ENCODE measurements around the gene NID2. TPM values are rescaled to one million over a fixed set of nuclear protein-coding genes. Genes with fewer than 3 reads are reported as not detected.

Gene NID2
- total RNA-seq, 5 donors from 2014 or later (not counting 1 experiment from before 2014, with no cell fraction given), result 0.38 to 1.1 (median 0.89) TPM

GRCh38 chr14:52006361-52006760 is 62.5 kb downstream of the NID2 start:
- Mint-ChIP-seq H3K36me3 (peaks cover 72% of the 10 kb centered on the region), H3K27me3 (no peaks in the 10 kb centered on the region), H3K4me3 (no peak overlapping the region), H3K9me3 (no peaks in the 10 kb centered on the region), H3K4me1 (peaks cover 0 to 5% (median 0%) of the 10 kb centered on the region in 3 donors), H3K27ac (no peak overlapping the region)
- WGBS (ENCODE audit: insufficient coverage), result 100% methylated on average over 3 of the region's 3 CpGs
- Histone ChIP-seq H3K36me3 (ENCODE audit: control insufficient read depth in 2 of 2, extremely low read depth in 1 of 2, insufficient read depth in 1 of 2, low read length in 1 of 2) (peaks cover 32 to 99% of the 10 kb centered on the region in 2 donors), H3K4me3 (ENCODE audit: control insufficient read depth in 1 of 2, extremely low read depth in 1 of 2, low read length in 1 of 2) (no peak overlapping the region), H3K27me3 (replicated peaks in 1 of 2; ENCODE audit: control insufficient read depth in 2 of 2, extremely low read depth in 1 of 2, insufficient read depth in 2 of 2, low read length in 1 of 2) (no peaks in the 10 kb centered on the region), H3K27ac (ENCODE audit: low read length) (no peak overlapping the region), H3K9me3 (no peaks in the 10 kb centered on the region), H3K4me1 (ENCODE audit: control insufficient read depth in 1 of 2, extremely low read depth in 1 of 2, insufficient read depth in 2 of 2, low read length in 2 of 2) (no peaks in the 10 kb centered on the region)
- ATAC-seq (replicated peaks in 1 of 4), result no peak
- ChIA-PET POLR2A (interaction anchor here in 1 of 2 donors (0.6 kb wide), 1 partner anchor 10 kb away, joined by 5 read pairs; no protein-coding TSS in a partner anchor), CTCF (interaction anchor here (0.5 to 1.6 kb wide), 4 partner anchors 9 to 1052 kb away, joined by 3 to 6 read pairs (median 3); no protein-coding TSS in a partner anchor)
- DNase-seq, result no peak

- H3K4me3 Mint-ChIP-seq, result no peak overlapping the region
- no peaks in the 10 kb centered on the region for H3K9me3 Mint-ChIP-seq
- no CpG with 5 or more reads among the region's 2 CpGs for WGBS (ENCODE audit: insufficient coverage)
- Histone ChIP-seq H3K36me3 (ENCODE audit: control insufficient read depth in 2 of 2, extremely low read depth in 1 of 2, insufficient read depth in 1 of 2, low read length in 1 of 2) (peaks cover 26 to 99% of the 10 kb centered on the region in 2 donors), H3K4me3 (ENCODE audit: control insufficient read depth in 1 of 2, extremely low read depth in 1 of 2, low read length in 1 of 2) (no peak overlapping the region), H3K4me1 (ENCODE audit: control insufficient read depth in 1 of 2, extremely low read depth in 1 of 2, insufficient read depth in 2 of 2, low read length in 2 of 2) (no peaks in the 10 kb centered on the region), H3K9me3 (no peaks in the 10 kb centered on the region), H3K27me3 (replicated peaks in 1 of 2; ENCODE audit: control insufficient read depth in 2 of 2, extremely low read depth in 1 of 2, insufficient read depth in 2 of 2, low read length in 1 of 2) (no peaks in the 10 kb centered on the region), H3K27ac (ENCODE audit: low read length) (no peak overlapping the region)
- DNase-seq (no peak), ATAC-seq (replicated peaks in 1 of 4) (no peak)
- ChIA-PET CTCF (interaction anchor here (0.6 to 1.6 kb wide), 3 partner anchors 10 to 275 kb away, joined by 3 to 6 read pairs (median 6); no protein-coding TSS in a partner anchor), POLR2A (no interaction called here)
- H3K36me3 Mint-ChIP-seq, result peaks cover 70% of the 10 kb centered on the region
- peak overlapping the region in 1 of 2 donors; percentile 23 for H3K27ac Mint-ChIP-seq
- no peaks in the 10 kb centered on the region for H3K27me3 Mint-ChIP-seq
- H3K4me1 Mint-ChIP-seq, result peaks cover 0 to 5% (median 0%) of the 10 kb centered on the region in 3 donors
These were observed 63.2 kb downstream of the NID2 start for GRCh38 chr14:52005625-52006024.

GRCh38 chr14:52003324-52003723 is 65.5 kb downstream of the NID2 start:
- H3K36me3 ChIP-seq (ENCODE audit: control insufficient read depth in 2 of 2, extremely low read depth in 1 of 2, insufficient read depth in 1 of 2, low read length in 1 of 2), result peaks cover 9 to 93% of the 10 kb centered on the region in 2 donors
- no peak overlapping the region for H3K27ac ChIP-seq (ENCODE audit: low read length)
- 100% methylated on average over 2 of the region's 3 CpGs for WGBS (ENCODE audit: insufficient coverage)
- no peak overlapping the region for H3K4me3 Mint-ChIP-seq
- no peaks in the 10 kb centered on the region for H3K27me3 ChIP-seq (replicated peaks in 1 of 2; ENCODE audit: control insufficient read depth in 2 of 2, extremely low read depth in 1 of 2, insufficient read depth in 2 of 2, low read length in 1 of 2)
- H3K27me3 Mint-ChIP-seq, result no peaks in the 10 kb centered on the region
- H3K4me1 ChIP-seq (ENCODE audit: control insufficient read depth in 1 of 2, extremely low read depth in 1 of 2, insufficient read depth in 2 of 2, low read length in 2 of 2), result no peaks in the 10 kb centered on the region
- no peaks in the 10 kb centered on the region for H3K9me3 ChIP-seq
- DNase-seq (no peak), ATAC-seq (replicated peaks in 1 of 4) (no peak)
- POLR2A ChIA-PET, result no interaction called here
- peaks cover 70% of the 10 kb centered on the region for H3K36me3 Mint-ChIP-seq
- peaks cover 0 to 5% (median 0%) of the 10 kb centered on the region in 3 donors for H3K4me1 Mint-ChIP-seq
- CTCF ChIA-PET, result interaction anchor here in 1 of 2 donors (0.9 kb wide), 1 partner anchor 270 kb away, joined by 3 read pairs; no protein-coding TSS in a partner anchor
- H3K27ac Mint-ChIP-seq, result no peak overlapping the region
- H3K4me3 ChIP-seq (ENCODE audit: control insufficient read depth in 1 of 2, extremely low read depth in 1 of 2, low read length in 1 of 2), result no peak overlapping the region
- H3K9me3 Mint-ChIP-seq, result no peaks in the 10 kb centered on the region

GRCh38 chr14:52002542-52002941 is 66.3 kb downstream of the NID2 start:
- POLR2A ChIA-PET, result no interaction called here
- no peak overlapping the region for H3K27ac ChIP-seq (ENCODE audit: low read length)
- no peak overlapping the region for H3K4me3 ChIP-seq (ENCODE audit: control insufficient read depth in 1 of 2, extremely low read depth in 1 of 2, low read length in 1 of 2)
- peaks cover 0 to 5% (median 0%) of the 10 kb centered on the region in 3 donors for H3K4me1 Mint-ChIP-seq
- no peak overlapping the region for H3K4me3 Mint-ChIP-seq
- H3K36me3 Mint-ChIP-seq, result peaks cover 64% of the 10 kb centered on the region
- ATAC-seq (replicated peaks in 1 of 4), result no peak
- CTCF ChIA-PET, result no interaction called here
- H3K36me3 ChIP-seq (ENCODE audit: control insufficient read depth in 2 of 2, extremely low read depth in 1 of 2, insufficient read depth in 1 of 2, low read length in 1 of 2), result peaks cover 8 to 88% of the 10 kb centered on the region in 2 donors
- H3K9me3 Mint-ChIP-seq, result no peaks in the 10 kb centered on the region
- no peak overlapping the region for H3K27ac Mint-ChIP-seq
- H3K4me1 ChIP-seq (ENCODE audit: control insufficient read depth in 1 of 2, extremely low read depth in 1 of 2, insufficient read depth in 2 of 2, low read length in 2 of 2), result no peaks in the 10 kb centered on the region
- H3K27me3 ChIP-seq (replicated peaks in 1 of 2; ENCODE audit: control insufficient read depth in 2 of 2, extremely low read depth in 1 of 2, insufficient read depth in 2 of 2, low read length in 1 of 2), result no peaks in the 10 kb centered on the region
- no peak for DNase-seq
- H3K9me3 ChIP-seq, result no peaks in the 10 kb centered on the region
- WGBS (ENCODE audit: insufficient coverage), result no CpG with 5 or more reads among the region's 4 CpGs
- H3K27me3 Mint-ChIP-seq, result no peaks in the 10 kb centered on the region

- H3K36me3 ChIP-seq (ENCODE audit: control insufficient read depth in 2 of 2, extremely low read depth in 1 of 2, insufficient read depth in 1 of 2, low read length in 1 of 2), result peaks cover 8 to 76% of the 10 kb centered on the region in 2 donors
- H3K9me3 ChIP-seq, result no peaks in the 10 kb centered on the region
- WGBS (ENCODE audit: insufficient coverage), result no CpG with 5 or more reads among the region's 3 CpGs
- H3K27ac ChIP-seq (ENCODE audit: low read length), result no peak overlapping the region
- ATAC-seq (replicated peaks in 1 of 4), result no peak
- ChIA-PET CTCF (interaction anchor here in 1 of 2 donors (1.0 to 1.2 kb wide), 2 partner anchors 8 to 20 kb away, joined by 3 to 4 read pairs; no protein-coding TSS in a partner anchor), POLR2A (no interaction called here)
- peaks cover 9 to 17% (median 9%) of the 10 kb centered on the region in 3 donors for H3K4me1 Mint-ChIP-seq
- H3K27me3 Mint-ChIP-seq, result no peaks in the 10 kb centered on the region
- H3K36me3 Mint-ChIP-seq, result peaks cover 60% of the 10 kb centered on the region
- no peaks in the 10 kb centered on the region for H3K27me3 ChIP-seq (replicated peaks in 1 of 2; ENCODE audit: control insufficient read depth in 2 of 2, extremely low read depth in 1 of 2, insufficient read depth in 2 of 2, low read length in 1 of 2)
- DNase-seq, result no peak
- no peak overlapping the region for H3K4me3 Mint-ChIP-seq
- no peaks in the 10 kb centered on the region for H3K4me1 ChIP-seq (ENCODE audit: control insufficient read depth in 1 of 2, extremely low read depth in 1 of 2, insufficient read depth in 2 of 2, low read length in 2 of 2)
- no peak overlapping the region for H3K4me3 ChIP-seq (ENCODE audit: control insufficient read depth in 1 of 2, extremely low read depth in 1 of 2, low read length in 1 of 2)
- no peaks in the 10 kb centered on the region for H3K9me3 Mint-ChIP-seq
- H3K27ac Mint-ChIP-seq, result no peak overlapping the region
These were observed 68.2 kb downstream of the NID2 start for GRCh38 chr14:52000696-52001095.

- H3K27me3 ChIP-seq (replicated peaks in 1 of 2; ENCODE audit: control insufficient read depth in 2 of 2, extremely low read depth in 1 of 2, insufficient read depth in 2 of 2, low read length in 1 of 2), result no peaks in the 10 kb centered on the region
- no peaks in the 10 kb centered on the region for H3K9me3 ChIP-seq
- ChIA-PET POLR2A (no interaction called here), CTCF (interaction anchor here in 1 of 2 donors (1.0 to 1.2 kb wide), 2 partner anchors 9 to 20 kb away, joined by 3 to 4 read pairs; no protein-coding TSS in a partner anchor)
- ATAC-seq (replicated peaks in 1 of 4) (no peak), DNase-seq (no peak)
- Mint-ChIP-seq H3K9me3 (no peaks in the 10 kb centered on the region), H3K4me1 (peaks cover 9 to 17% (median 9%) of the 10 kb centered on the region in 3 donors), H3K4me3 (no peak overlapping the region), H3K36me3 (peaks cover 57% of the 10 kb centered on the region), H3K27me3 (no peaks in the 10 kb centered on the region), H3K27ac (no peak overlapping the region)
- H3K4me1 ChIP-seq (ENCODE audit: control insufficient read depth in 1 of 2, extremely low read depth in 1 of 2, insufficient read depth in 2 of 2, low read length in 2 of 2), result no peaks in the 10 kb centered on the region
- no peak overlapping the region for H3K4me3 ChIP-seq (ENCODE audit: control insufficient read depth in 1 of 2, extremely low read depth in 1 of 2, low read length in 1 of 2)
- WGBS (ENCODE audit: insufficient coverage), result no CpG with 5 or more reads among the region's 3 CpGs
- H3K27ac ChIP-seq (ENCODE audit: low read length), result no peak overlapping the region
- H3K36me3 ChIP-seq (ENCODE audit: control insufficient read depth in 2 of 2, extremely low read depth in 1 of 2, insufficient read depth in 1 of 2, low read length in 1 of 2), result peaks cover 8 to 75% of the 10 kb centered on the region in 2 donors
These were observed 68.8 kb downstream of the NID2 start for GRCh38 chr14:52000019-52000582.

All from T-cell (primary cell).